HG03442 (cell line): ENCODE measurements around the gene PLEKHO2.
"Not testable (repeated sequence)": the region's sequence is repeated elsewhere in the genome, so short reads cannot be mapped to it uniquely, and the experiment has no call there.

Source experiments
- ATAC-seq: cut with Tn5 transposase; IDR thresholded peaks from one replicate; pipeline ENCODE4 v1.9.1; 2021; ENCODE audit warnings: mild to moderate bottlenecking, moderate library complexity; ENCODE audit not compliant: unreplicated experiment

Gene PLEKHO2

GRCh38 chr15:64841344-64842095, at the start of gene PLEKHO2:
PLEKHO2 (plus strand) TSS chr15:64841915; CDS start chr15:64842017, 102 bp downstream.
- peak; percentile 56 for ATAC-seq

GRCh38 chr15:64792282-64792681, 49.4 kb upstream of the PLEKHO2 start:
- ATAC-seq: no peak

- ATAC-seq: not testable (repeated sequence)
Observed at GRCh38 chr15:64795299-64795698, 46.4 kb upstream of the PLEKHO2 start.

GRCh38 chr15:64795921-64796320, 45.8 kb upstream of the PLEKHO2 start:
- ATAC-seq: not testable (repeated sequence)

- ATAC-seq: not testable (repeated sequence)
Observed at GRCh38 chr15:64798905-64799304, 42.8 kb upstream of the PLEKHO2 start.

GRCh38 chr15:64800476-64800875, 41.2 kb upstream of the PLEKHO2 start:
- ATAC-seq: no peak

- ATAC-seq: no peak
Observed at GRCh38 chr15:64803526-64803925, 38.2 kb upstream of the PLEKHO2 start.

GRCh38 chr15:64804619-64805018, 37.1 kb upstream of the PLEKHO2 start:
- no peak for ATAC-seq

- no peak for ATAC-seq
Observed at GRCh38 chr15:64806509-64806908, 35.2 kb upstream of the PLEKHO2 start.

- ATAC-seq: no peak
Observed at GRCh38 chr15:64807051-64807749, 34.5 kb upstream of the PLEKHO2 start.

GRCh38 chr15:64807751-64808222, 33.9 kb upstream of the PLEKHO2 start:
- no peak for ATAC-seq

- ATAC-seq: no peak
Observed at GRCh38 chr15:64808785-64809453, 32.8 kb upstream of the PLEKHO2 start.

- ATAC-seq: no peak
Observed at GRCh38 chr15:64809649-64810496, 31.8 kb upstream of the PLEKHO2 start.

GRCh38 chr15:64810497-64811326, 31.0 kb upstream of the PLEKHO2 start:
- ATAC-seq: no peak

GRCh38 chr15:64813075-64813474, 28.6 kb upstream of the PLEKHO2 start:
- ATAC-seq: peak; percentile 38

GRCh38 chr15:64814283-64814682, 27.4 kb upstream of the PLEKHO2 start:
- ATAC-seq: not testable (repeated sequence)

GRCh38 chr15:64814965-64815364, 26.8 kb upstream of the PLEKHO2 start:
- ATAC-seq: not testable (repeated sequence)

- no peak for ATAC-seq
Observed at GRCh38 chr15:64816452-64816851, 25.3 kb upstream of the PLEKHO2 start.

GRCh38 chr15:64824929-64825430, 16.7 kb upstream of the PLEKHO2 start:
- ATAC-seq: no peak
